HepG2 (cell line): ENCODE data around the gene DNAL4. TPM values are rescaled to one million over a fixed set of nuclear protein-coding genes. Genes with fewer than 3 reads are reported as not detected.
A peak's percentile ranks its signal among the peaks of the same experiment; 100 is the strongest.

Experiments used
- BATF2 ChIP-seq: sonication (generic); formaldehyde crosslinking; IDR thresholded peaks from 2 replicates; pipeline ENCODE4 v1.8.0; 2022; ENCODE audit warnings: mild to moderate bottlenecking, missing genetic modification reagents, moderate library complexity
- GLMP ChIP-seq: sonication (generic); formaldehyde crosslinking; IDR thresholded peaks from 2 replicates; pipeline ENCODE4 v1.9.0; 2021; ENCODE audit warnings: missing genetic modification reagents, mild to moderate bottlenecking, borderline replicate concordance
- HOMEZ ChIP-seq: IDR thresholded peaks from 2 replicates; pipeline ENCODE4 v1.6.1; 2016; ENCODE audit warnings: low read depth
- REL ChIP-seq: sonication (generic); formaldehyde crosslinking; conservative IDR thresholded peaks from 2 replicates; pipeline ENCODE4 v1.8.0; 2022; ENCODE audit warnings: mild to moderate bottlenecking, missing genetic modification reagents, moderate library complexity
- RERE ChIP-seq: IDR thresholded peaks from 2 replicates; pipeline ENCODE4 v1.6.1; 2016; ENCODE audit warnings: low read depth, missing genetic modification reagents, missing compliant biosample characterization
- SALL2 ChIP-seq: sonication (generic); formaldehyde crosslinking; IDR thresholded peaks from 2 replicates; pipeline ENCODE4 v1.8.1; 2023; ENCODE audit warnings: mild to moderate bottlenecking, missing genetic modification reagents, inconsistent platforms
- SATB2 ChIP-seq: sonication (generic); formaldehyde crosslinking; IDR thresholded peaks from 2 replicates; pipeline ENCODE4 v1.5.0; 2020; ENCODE audit warnings: missing genetic modification reagents
- SIX4 ChIP-seq: sonication (generic); formaldehyde crosslinking; IDR thresholded peaks from 2 replicates; pipeline ENCODE4 v1.4.0; 2020; ENCODE audit warnings: missing genetic modification reagents
- SMARCC2 ChIP-seq: fragments of 450-650 bp; IDR thresholded peaks from 2 replicates; pipeline ENCODE4 v1.6.1; 2017; ENCODE audit warnings: antibody characterized with exemption, mild to moderate bottlenecking
- TFDP1 ChIP-seq: IDR thresholded peaks from 2 replicates; pipeline ENCODE4 v1.6.1; 2016; ENCODE audit warnings: missing compliant biosample characterization, missing genetic modification reagents, borderline replicate concordance
- ZNF275 ChIP-seq: sonication (generic); formaldehyde crosslinking; IDR thresholded peaks from 2 replicates; pipeline ENCODE4 v1.8.0; 2022; ENCODE audit warnings: missing genetic modification reagents, mild to moderate bottlenecking, inconsistent platforms, borderline replicate concordance
- ZNF335 ChIP-seq: sonication (generic); formaldehyde crosslinking; IDR thresholded peaks from 2 replicates; pipeline ENCODE4 v1.4.0; 2020; ENCODE audit warnings: missing genetic modification reagents
- polyA plus RNA-seq, 8 experiments: library from polyadenylated mRNA; depleted of rRNA in 3 of 8; stranded (reverse) in 7 of 8; unstranded in 1 of 8; fragments of >200 nt; fragmentation: Illumina TruSeq in 4 of 8; extraction: Trizol in 4 of 8; gene quantifications; 2 replicates each; pipeline versions ENCODE4 v1.2.1 to v1.2.3, GENCODE V29; 2011 to 2016; ENCODE audit warnings: low read depth in 4 of 8, missing spikeins in 1 of 8, mixed read lengths in 1 of 8; ENCODE audit not compliant: insufficient read depth in 1 of 8
- total RNA-seq, 5 experiments: library from RNA; depleted of rRNA; stranded (reverse); fragments of >200 nt; fragmentation: Illumina TruSeq; extraction: Trizol; gene quantifications; 2 replicates each; pipeline ENCODE4 v1.2.3, GENCODE V29; 2016; ENCODE audit warnings: low read depth in 1 of 5
- TF ChIP-seq, protein P1 (sequence below): sonication (generic); formaldehyde crosslinking; IDR thresholded peaks from 2 replicates; pipeline ENCODE4; 2020; ENCODE audit warnings: missing genetic modification reagents, mild to moderate bottlenecking, borderline replicate concordance

DNAL4 gene
- total and polyA plus RNA-seq, 2 of the 13 experiments (the other 11 are each of a cell fraction or from before 2014, with no cell fraction given) = 8.0 to 10.7 TPM

DNA sequence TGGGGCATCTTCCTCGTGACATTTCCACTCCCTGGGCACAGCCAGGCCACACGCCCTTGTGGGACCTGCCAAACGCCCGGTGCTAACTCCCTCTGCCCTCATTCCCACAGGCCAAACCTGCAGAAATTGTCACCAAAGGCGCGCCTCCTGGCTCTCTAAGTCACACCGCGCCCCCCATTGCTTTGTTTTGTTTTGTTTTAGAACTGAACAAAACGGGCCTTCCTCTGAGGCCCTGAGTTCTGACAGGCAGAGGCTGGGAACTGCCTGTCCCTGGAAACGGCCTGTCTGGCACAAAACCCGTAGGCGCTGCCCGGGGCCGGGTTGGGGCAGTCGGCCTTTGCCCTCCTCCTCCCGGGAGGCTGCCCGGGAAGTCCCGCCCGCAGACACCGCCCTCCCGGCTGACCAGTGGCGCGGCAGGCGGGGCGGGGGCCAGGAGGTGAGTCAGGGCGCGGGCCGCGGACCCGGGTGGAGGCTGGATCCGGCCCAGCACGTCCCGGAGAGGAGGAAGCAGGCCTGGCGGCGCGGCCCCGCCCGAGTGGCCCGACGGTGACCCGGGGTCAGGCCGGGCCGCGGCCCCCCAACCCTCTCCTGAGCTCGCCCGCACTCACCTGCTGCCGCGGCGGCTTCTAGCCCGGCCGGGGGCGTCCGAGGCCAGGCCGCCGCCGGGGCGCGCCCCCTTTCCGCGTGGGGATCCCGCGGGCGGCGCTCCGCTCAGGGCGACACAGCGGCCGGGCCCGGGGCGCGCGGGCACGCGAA lies 38.6 kb downstream of the DNAL4 start (continued):
- no peak for TF ChIP-seq RERE (CRISPR knock-in tag)
- no peak for TF ChIP-seq BATF2 (CRISPR knock-in tag)
- TF ChIP-seq HOMEZ (CRISPR knock-in tag) = peak; percentile 31; the same call in 1 of the 2 replicates
- TF ChIP-seq SMARCC2 = no peak
- TF ChIP-seq SALL2 (CRISPR knock-in tag) = no peak
- TF ChIP-seq GLMP = no peak
- TF ChIP-seq, protein P1, sequence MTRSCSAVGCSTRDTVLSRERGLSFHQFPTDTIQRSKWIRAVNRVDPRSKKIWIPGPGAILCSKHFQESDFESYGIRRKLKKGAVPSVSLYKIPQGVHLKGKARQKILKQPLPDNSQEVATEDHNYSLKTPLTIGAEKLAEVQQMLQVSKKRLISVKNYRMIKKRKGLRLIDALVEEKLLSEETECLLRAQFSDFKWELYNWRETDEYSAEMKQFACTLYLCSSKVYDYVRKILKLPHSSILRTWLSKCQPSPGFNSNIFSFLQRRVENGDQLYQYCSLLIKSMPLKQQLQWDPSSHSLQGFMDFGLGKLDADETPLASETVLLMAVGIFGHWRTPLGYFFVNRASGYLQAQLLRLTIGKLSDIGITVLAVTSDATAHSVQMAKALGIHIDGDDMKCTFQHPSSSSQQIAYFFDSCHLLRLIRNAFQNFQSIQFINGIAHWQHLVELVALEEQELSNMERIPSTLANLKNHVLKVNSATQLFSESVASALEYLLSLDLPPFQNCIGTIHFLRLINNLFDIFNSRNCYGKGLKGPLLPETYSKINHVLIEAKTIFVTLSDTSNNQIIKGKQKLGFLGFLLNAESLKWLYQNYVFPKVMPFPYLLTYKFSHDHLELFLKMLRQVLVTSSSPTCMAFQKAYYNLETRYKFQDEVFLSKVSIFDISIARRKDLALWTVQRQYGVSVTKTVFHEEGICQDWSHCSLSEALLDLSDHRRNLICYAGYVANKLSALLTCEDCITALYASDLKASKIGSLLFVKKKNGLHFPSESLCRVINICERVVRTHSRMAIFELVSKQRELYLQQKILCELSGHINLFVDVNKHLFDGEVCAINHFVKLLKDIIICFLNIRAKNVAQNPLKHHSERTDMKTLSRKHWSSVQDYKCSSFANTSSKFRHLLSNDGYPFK (CRISPR knock-in tag) = no peak
- peak; percentile 65; the same call in 1 of the 2 replicates for TF ChIP-seq REL (CRISPR knock-in tag)
- TF ChIP-seq SIX4 = no peak; the same call in 1 of the 2 replicates
- TF ChIP-seq ZNF275 = no peak
- peak; percentile 72; the same call in 1 of the 2 replicates for TF ChIP-seq TFDP1
- TF ChIP-seq ZNF335 (CRISPR knock-in tag) = no peak
- TF ChIP-seq SATB2 = 0 out of 2 replicates have a peak, but pooled peaks have one; percentile 40
